Activated CD8-positive, alpha-beta memory T cell treated with anti-CD3 and anti-CD28 coated beads, Interleukin-2, amount 50 U/mL, for 48 hours (primary cell): ENCODE measurements around the gene AAMDC.
"Not testable (repeated sequence)": the region's sequence is repeated elsewhere in the genome, so short reads cannot be mapped to it uniquely, and the experiment has no call there.

Experiments used
- DNase-seq: peaks from one replicate; pipeline ENCODE4 v3.0.0-alpha.2; 2020

Gene AAMDC

DNA sequence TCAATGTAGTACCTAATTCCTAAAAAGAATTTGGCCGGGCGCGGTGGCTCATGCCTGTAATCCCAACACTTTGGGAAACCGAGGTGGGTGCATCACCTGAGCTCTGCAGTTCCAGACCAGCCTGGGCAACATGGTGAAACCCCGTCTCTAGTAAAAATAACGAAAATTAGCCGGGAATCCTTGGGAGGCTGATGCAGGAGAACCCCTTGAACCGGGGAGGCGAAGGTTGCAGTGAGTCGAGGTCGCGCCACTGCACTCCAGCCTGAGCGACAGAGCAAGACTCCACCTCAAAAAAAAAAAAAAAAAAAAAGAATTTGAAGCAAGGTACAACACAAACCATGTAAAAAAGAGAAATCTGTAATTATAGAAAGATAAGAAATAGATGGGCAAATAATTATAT, 1.2 kb downstream of the AAMDC start:
- DNase-seq = not testable (repeated sequence)

DNA sequence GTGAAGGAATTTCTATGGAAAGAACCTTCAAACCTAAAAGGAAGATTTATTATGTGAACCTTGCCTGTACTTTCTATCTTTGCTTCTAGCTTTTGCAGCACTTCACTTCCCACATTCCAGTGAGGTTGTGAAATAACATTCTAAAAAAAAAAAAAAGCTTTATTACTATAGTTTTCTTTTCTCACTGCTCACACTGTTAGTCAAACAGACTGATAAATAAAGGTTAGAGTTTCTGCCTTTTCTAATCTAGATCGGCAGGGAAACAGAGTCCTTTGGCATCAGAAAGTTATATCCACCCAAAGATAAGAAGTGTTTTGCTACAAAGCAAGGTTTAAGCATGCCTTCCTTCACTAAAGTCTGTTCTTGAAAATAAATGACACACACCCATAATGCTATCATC, 2.8 kb downstream of the AAMDC start:
- no peak for DNase-seq

GRCh38 chr11:77828926-77829325, 8.0 kb downstream of the AAMDC start:
- DNase-seq = no peak

DNA sequence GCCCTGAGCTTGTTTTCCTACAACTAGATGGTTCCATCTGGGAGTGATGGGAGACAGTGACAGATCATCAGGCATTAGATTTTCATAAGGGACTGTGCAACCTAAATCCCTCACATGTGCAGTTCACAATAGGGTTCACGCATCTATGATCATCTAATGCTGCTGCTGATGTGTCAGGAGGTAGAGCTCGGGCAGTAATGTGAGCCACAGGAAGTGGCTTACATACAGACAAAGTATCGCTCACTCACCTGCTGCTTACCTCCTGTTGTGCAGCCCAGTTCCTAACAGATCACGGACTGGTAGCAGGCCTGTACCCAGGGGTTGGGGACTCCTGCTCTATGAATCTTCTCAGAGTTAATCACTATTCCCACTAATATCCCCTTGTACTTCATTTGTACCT, 12.4 kb downstream of the AAMDC start:
- no peak for DNase-seq

GRCh38 chr11:77842441-77843121, 21.6 kb downstream of the AAMDC start:
- DNase-seq = no peak

- not testable (repeated sequence) for DNase-seq
Observed at GRCh38 chr11:77843700-77844099, 22.8 kb downstream of the AAMDC start.

DNA sequence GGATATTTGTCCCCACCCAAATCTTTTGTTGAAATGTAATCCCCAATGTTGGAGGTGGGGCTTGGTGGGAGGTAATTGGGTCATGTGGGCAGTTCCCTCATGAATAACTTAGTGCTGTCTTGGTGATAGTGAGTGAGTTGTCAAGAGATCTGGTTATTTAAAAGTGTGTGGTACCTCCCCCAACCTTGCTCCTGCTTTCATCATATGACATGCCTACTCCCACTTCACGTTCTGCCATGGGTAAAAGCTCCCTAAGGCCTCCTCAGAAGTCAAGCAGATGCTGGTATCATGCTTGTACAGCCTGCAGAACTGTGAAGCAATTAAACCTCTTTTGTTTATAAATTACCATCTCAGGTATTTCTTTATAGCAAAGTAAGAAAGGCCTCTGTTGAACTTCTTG, 30.6 kb downstream of the AAMDC start:
- no peak for DNase-seq

DNA sequence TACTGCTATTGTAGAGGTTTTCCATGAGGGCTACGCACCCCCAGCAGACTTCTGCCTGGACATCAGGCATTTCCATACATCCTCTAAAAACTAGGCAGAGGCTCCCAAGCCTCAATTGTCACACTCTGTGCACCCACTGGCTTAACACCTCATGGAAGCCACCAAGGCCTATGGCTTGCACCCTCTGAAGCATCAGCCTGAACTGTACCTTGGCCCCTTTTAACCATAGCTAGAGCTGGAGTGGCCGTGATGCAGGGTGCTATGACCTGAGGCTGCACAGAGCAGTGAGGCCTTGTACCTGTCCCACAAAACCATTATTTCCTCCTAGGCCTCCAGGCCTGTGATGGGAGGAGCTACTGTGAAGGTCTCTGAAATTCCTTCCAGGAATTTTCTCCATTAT, 33.9 kb downstream of the AAMDC start:
- no peak for DNase-seq

DNA sequence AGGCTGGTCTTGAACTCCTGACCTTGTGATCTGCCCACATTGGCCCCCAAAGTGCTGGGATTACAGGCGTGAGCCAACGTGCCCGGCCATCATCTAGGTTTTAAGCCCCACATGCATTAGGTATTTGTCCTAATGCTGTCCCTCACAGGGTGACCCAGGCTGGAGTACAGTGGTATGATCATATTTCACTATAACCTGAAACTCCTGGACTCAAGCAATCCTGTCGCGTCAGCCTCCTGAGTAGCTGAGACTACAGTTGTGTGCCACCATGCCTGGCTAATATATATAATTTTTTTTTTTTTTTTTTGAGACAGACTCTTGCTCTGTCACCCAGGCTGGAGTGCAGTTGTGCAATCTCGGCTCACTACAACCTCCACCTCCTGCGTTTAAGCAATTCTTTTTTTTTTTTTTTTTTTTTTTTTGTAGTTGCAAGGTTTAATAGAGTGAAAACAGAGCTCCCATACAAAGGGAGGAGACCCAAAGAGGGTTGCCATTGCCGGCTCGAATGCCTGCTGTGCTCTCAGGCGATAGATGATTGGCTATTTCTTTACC, 37.0 kb downstream of the AAMDC start:
- not testable (repeated sequence) for DNase-seq

DNA sequence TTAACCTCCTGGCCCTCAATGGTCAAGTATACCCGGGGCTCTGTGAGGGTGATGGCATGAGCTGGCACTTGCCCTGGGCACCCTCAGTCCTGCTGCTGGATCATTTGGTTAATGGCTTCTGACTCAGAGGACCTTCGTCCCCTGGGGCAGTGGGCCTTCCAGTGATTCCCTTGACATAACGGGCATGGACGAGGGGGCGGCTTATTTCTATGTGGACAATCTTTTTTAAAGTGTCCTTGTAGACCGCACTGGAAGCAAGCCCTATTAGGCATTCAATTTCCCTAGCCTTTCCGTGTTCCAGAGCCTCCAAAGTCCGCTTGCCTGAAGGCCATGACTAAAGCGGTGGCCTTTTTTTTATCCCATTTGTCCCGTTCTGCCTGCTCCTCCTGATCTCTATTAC, 40.5 kb downstream of the AAMDC start:
- DNase-seq = not testable (repeated sequence)

DNA sequence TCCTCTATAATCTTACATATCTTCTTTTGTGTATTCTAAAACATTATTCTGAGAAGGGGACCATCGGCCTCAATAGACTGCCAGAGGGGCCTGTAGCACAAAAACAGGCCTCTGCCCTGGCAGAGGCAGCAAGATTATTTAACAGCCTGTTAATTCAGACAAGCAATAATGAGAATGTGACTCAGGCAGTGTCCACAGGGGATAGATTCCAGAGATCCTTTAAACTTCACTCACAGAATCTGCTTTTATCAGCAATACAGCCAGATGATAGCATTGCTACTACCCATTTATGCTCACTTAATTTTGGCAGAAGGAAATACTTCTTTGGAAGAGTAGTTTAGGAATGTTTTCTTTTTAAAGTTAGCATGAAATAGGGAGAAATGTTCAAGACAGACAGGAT, 44.9 kb downstream of the AAMDC start:
- no peak for DNase-seq

- DNase-seq = no peak
Observed at GRCh38 chr11:77866336-77866735, 45.4 kb downstream of the AAMDC start.

- no peak for DNase-seq
Observed at GRCh38 chr11:77868744-77869143, 47.8 kb downstream of the AAMDC start.

DNA sequence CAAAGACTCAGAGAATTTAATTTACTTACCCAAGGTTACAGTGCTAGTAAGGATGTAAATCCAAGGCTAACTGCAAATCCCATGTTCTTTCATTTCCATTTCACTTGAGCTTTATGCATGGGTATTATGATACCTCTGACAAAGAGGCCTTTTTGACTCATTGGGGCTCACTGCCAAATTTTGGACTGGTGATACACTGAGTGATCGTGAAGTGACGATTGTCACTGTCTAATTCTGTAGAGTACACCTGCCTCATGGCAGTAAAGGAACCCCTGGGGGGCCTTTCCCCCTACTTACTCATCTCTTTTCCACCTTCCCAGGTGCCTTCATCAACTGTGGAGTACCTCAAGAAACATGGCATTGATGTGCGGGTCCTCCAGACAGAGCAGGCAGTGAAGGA, 50.9 kb downstream of the AAMDC start:
- DNase-seq = no peak

DNA sequence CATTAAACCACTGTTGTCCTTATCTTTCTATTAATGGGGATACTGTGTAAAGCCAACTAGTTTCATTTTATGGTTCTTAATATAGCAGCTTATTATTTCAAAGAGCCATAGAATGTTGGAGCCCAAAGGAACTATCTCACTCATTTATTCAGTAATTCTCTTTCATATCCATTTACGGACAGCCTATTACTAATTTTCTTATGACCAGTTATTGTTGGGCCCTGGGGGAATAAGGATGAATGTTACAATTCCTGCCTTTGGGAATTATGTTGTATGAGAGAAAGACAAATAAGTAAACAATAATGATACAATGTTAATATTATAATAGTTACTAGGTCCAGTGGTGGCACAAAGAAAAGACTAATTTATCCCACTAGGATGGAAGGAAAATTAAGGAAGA, 52.4 kb downstream of the AAMDC start:
- no peak for DNase-seq

- no peak for DNase-seq
Observed at GRCh38 chr11:77874206-77874605, 53.3 kb downstream of the AAMDC start.

GRCh38 chr11:77876045-77876444, 55.1 kb downstream of the AAMDC start:
- DNase-seq = no peak

- not testable (repeated sequence) for DNase-seq
Observed at GRCh38 chr11:77878247-77878646, 57.3 kb downstream of the AAMDC start.

GRCh38 chr11:77879218-77879617, 58.3 kb downstream of the AAMDC start:
- DNase-seq = no peak

GRCh38 chr11:77882396-77882795, 61.5 kb downstream of the AAMDC start:
- no peak for DNase-seq

- no peak for DNase-seq
Observed at GRCh38 chr11:77883775-77884174, 62.8 kb downstream of the AAMDC start.

- no peak for DNase-seq
Observed at GRCh38 chr11:77884186-77884828, 63.4 kb downstream of the AAMDC start.

- no peak for DNase-seq
Observed at GRCh38 chr11:77884829-77885190, 63.9 kb downstream of the AAMDC start.

DNA sequence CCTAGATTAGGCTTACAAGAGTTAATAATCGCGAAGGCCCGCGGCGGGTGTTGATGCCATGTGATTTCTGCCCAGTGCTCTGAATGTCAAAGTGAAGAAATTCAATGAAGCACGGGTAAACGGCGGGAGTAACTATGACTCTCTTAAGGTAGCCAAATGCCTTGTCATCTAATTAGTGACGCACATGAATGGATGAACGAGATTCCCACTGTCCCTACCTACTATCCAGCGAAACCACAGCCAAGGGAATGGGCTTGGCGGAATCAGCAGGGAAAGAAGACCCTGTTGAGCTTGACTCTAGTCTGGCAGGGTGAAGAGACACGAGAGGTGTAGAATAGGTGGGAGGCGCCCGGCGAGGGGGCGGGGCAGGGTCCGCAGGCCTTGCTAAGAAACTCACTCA, 65.5 kb downstream of the AAMDC start:
- no peak for DNase-seq

DNA sequence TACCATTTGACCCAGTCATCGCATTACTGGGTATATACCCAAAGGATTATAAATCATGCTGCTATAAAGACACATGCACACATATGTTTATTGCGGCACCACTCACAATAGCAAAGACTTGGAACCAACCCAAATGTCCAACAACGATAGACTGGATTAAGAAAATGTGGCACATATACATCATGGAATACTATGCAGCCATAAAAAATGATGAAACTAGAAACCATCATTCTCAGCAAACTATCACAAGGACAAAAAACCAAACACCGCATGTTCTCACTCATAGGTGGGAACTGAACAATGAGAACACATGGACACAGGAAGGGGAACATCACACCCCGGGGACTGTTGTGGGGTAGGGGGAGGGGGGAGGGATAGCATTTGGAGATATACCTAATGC, 68.1 kb downstream of the AAMDC start:
- not testable (repeated sequence) for DNase-seq
